HepG2 (cell line): ENCODE results near the gene LGR6. TPM values are rescaled to one million over a fixed set of nuclear protein-coding genes. Genes with fewer than 3 reads are reported as not detected.

Experiments
- ATAC-seq: fragments of 200-7000 bp; cut with Tn5 transposase; 3 replicates; pipeline ENCODE4 v1.9.1; 2020; ENCODE audit warnings: mild to moderate bottlenecking, moderate library complexity
- BruUV-seq: library from RNA; stranded (reverse); fragments of 400-500 nt; replicated peaks from 2 replicates; lab custom pipeline; 2021; lab: Mats Ljungman, UMichigan
- CTCF ChIA-PET: fragments of 300-600 bp; formaldehyde crosslinking; extraction: SDS; loops from one replicate; lab custom pipeline; 2021; ENCODE audit warnings: low total read pairs, inconsistent platforms, low intra/inter-chr PET ratio; lab: Yijun Ruan, JAX
- POLR2A ChIA-PET: fragments of 350-600 bp; sonication (Branson Sonifier 250); formaldehyde crosslinking; loops from one replicate; lab custom pipeline; 2020; ENCODE audit warnings: antibody characterized with exemption, inconsistent platforms; lab: Yijun Ruan, JAX
- DNase-seq: peaks from one replicate; pipeline ENCODE4 v3.0.0-alpha.2; 2015; ENCODE audit warnings: low spot score
- FAIRE-seq: peaks from 3 replicates; lab custom pipeline; 2011; peaks lifted over from hg19 to GRCh38; lab: Jason Lieb, UNC
- H2AFZ ChIP-seq: one replicate; pipeline ENCODE4 v1.6.1; 2011; ENCODE audit warnings: low read length, inconsistent platforms
- H3K27ac ChIP-seq: fragments of 300-600 bp; 3 replicates; pipeline ENCODE4 v1.8.0; 2011; ENCODE audit warnings: mixed run types, mild to moderate bottlenecking, mixed read lengths, low read length, inconsistent platforms; ENCODE audit not compliant: insufficient read depth; ENCODE audit errors: extremely low read length
- H3K27me3 ChIP-seq, 2 experiments: fragments of 200-600 bp in 1 of 2; 2 replicates in 1 of 2; 3 replicates in 1 of 2; pipeline versions ENCODE4 v1.6.0 to v1.8.0; 2011; ENCODE audit warnings: low read length in 2 of 2, mild to moderate bottlenecking in 2 of 2, moderate library complexity in 2 of 2, inconsistent platforms in 1 of 2; ENCODE audit not compliant: insufficient read depth in 2 of 2, control insufficient read depth in 1 of 2
- H3K36me3 ChIP-seq, 2 experiments: fragments of 200-600 bp in 1 of 2; replicated peaks in 1 of 2; 2 replicates in 1 of 2; 3 replicates in 1 of 2; pipeline versions ENCODE4 v1.5.1 to v1.8.0; 2011; ENCODE audit warnings: low read length in 2 of 2, inconsistent platforms in 1 of 2; ENCODE audit not compliant: insufficient read depth in 2 of 2, control insufficient read depth in 1 of 2
- H3K4me1 ChIP-seq: 2 replicates; pipeline ENCODE4 v1.5.1; 2012; ENCODE audit warnings: low read length, inconsistent platforms; ENCODE audit not compliant: insufficient read depth
- H3K4me2 ChIP-seq: 2 replicates; pipeline ENCODE4 v1.6.0; 2011; ENCODE audit warnings: low read depth, low read length, inconsistent platforms
- H3K4me3 ChIP-seq, 3 experiments: fragments of 200-600 bp in 1 of 3; sonication (generic), shearing (Covaris generic) in 1 of 3; replicated peaks in 1 of 3; 2 replicates each; pipeline ENCODE4 v1.5.1; 2011 to 2016; ENCODE audit warnings: low read length in 3 of 3, inconsistent platforms in 2 of 3, low read depth in 2 of 3, mild to moderate bottlenecking in 2 of 3, control low read depth in 1 of 3, mixed read lengths in 1 of 3; ENCODE audit not compliant: insufficient read depth in 1 of 3
- H3K79me2 ChIP-seq: one replicate; pipeline ENCODE4 v1.6.1; 2011; ENCODE audit warnings: low read length, inconsistent platforms; ENCODE audit not compliant: insufficient read depth
- H3K9ac ChIP-seq: 2 replicates; pipeline ENCODE4 v1.6.0; 2011; ENCODE audit warnings: mild to moderate bottlenecking, low read depth, low read length, inconsistent platforms; ENCODE audit not compliant: insufficient read depth
- H3K9me3 ChIP-seq: 2 replicates; pipeline ENCODE4 v1.5.1; 2012; ENCODE audit warnings: mild to moderate bottlenecking, low read length
- H4K20me1 ChIP-seq: 2 replicates; pipeline ENCODE4 v1.6.0; 2011; ENCODE audit warnings: inconsistent platforms, mild to moderate bottlenecking, low read length, moderate library complexity; ENCODE audit not compliant: insufficient read depth
- CBX1 ChIP-seq: IDR thresholded peaks from one replicate; pipeline ENCODE4 v1.6.1; 2016; ENCODE audit warnings: antibody characterized with exemption, low read depth
- EHMT2 ChIP-seq: fragments of 200-600 bp; sonication (generic); IDR thresholded peaks from 2 replicates; pipeline ENCODE4 v1.7.0; 2017; ENCODE audit warnings: antibody characterized with exemption, low read depth, low read length, borderline replicate concordance
- KAT2B ChIP-seq: fragments of 150-350 bp; IDR thresholded peaks from 2 replicates; pipeline ENCODE4 v1.6.1; 2014; ENCODE audit warnings: low read depth, low read length, borderline replicate concordance
- MED13 ChIP-seq: sonication (generic); formaldehyde crosslinking; IDR thresholded peaks from 2 replicates; pipeline ENCODE4 v1.5.0; 2020; ENCODE audit warnings: missing genetic modification reagents
- PLRG1 ChIP-seq: fragments of 450-650 bp; conservative IDR thresholded peaks from 2 replicates; pipeline ENCODE4 v1.6.1; 2016
- RELA ChIP-seq: sonication (generic); formaldehyde crosslinking; IDR thresholded peaks from 2 replicates; pipeline ENCODE4 v1.4.0; 2020; ENCODE audit warnings: missing genetic modification reagents
- SKI ChIP-seq: fragments of 450-650 bp; IDR thresholded peaks from one replicate; pipeline ENCODE4 v1.6.1; 2018; ENCODE audit warnings: mild to moderate bottlenecking; ENCODE audit not compliant: partially characterized antibody
- SRY ChIP-seq: sonication (generic); formaldehyde crosslinking; IDR thresholded peaks from 2 replicates; pipeline ENCODE4 v1.8.0; 2022; ENCODE audit warnings: mild to moderate bottlenecking, missing genetic modification reagents
- STAG1 ChIP-seq: sonication (generic); formaldehyde crosslinking; IDR thresholded peaks from 2 replicates; pipeline ENCODE4 v1.4.0; 2020; ENCODE audit warnings: missing genetic modification reagents
- TRIM24 ChIP-seq: sonication (generic); formaldehyde crosslinking; IDR thresholded peaks from 2 replicates; pipeline ENCODE4 v1.8.0; 2022; ENCODE audit warnings: mild to moderate bottlenecking, missing genetic modification reagents
- ZBTB49 ChIP-seq: sonication (generic); formaldehyde crosslinking; IDR thresholded peaks from 2 replicates; pipeline ENCODE4 v1.4.0; 2020; ENCODE audit warnings: missing genetic modification reagents, borderline replicate concordance
- ZMYM4 ChIP-seq: sonication (generic); formaldehyde crosslinking; IDR thresholded peaks from 2 replicates; pipeline ENCODE4 v1.8.1; 2023; ENCODE audit warnings: mild to moderate bottlenecking, missing genetic modification reagents
- ZNF317 ChIP-seq: sonication (generic); formaldehyde crosslinking; IDR thresholded peaks from 2 replicates; pipeline ENCODE4 v1.5.0; 2020; ENCODE audit warnings: mild to moderate bottlenecking, missing genetic modification reagents
- ZNF567 ChIP-seq: sonication (generic); formaldehyde crosslinking; IDR thresholded peaks from 2 replicates; pipeline ENCODE4 v1.8.1; 2023; ENCODE audit warnings: mild to moderate bottlenecking, missing genetic modification reagents, borderline replicate concordance
- WGBS: methylation state at CpG from one replicate; pipeline ENCODE4 v1.1.6; 2017; ENCODE audit warnings: low lambda C conversion rate; 5-methylcytosine and 5-hydroxymethylcytosine counted together
- in situ Hi-C: cut with HindIII; loops from 2 replicates; pipeline ENCODE4 v1.10.0; 2017; ENCODE audit warnings: low pct_unique_long_range_greater_than_20kb; ENCODE audit not compliant: extremely low pct_ligation_motif_present
- intact Hi-C: fragments of 100-400 bp; cut with micrococcal nuclease; formaldehyde crosslinking; loops from one replicate; pipeline ENCODE4 v1.10.0; 2022; ENCODE audit not compliant: unreplicated experiment
- polyA plus RNA-seq, 8 experiments: library from polyadenylated mRNA; depleted of rRNA in 3 of 8; stranded (reverse) in 7 of 8; unstranded in 1 of 8; fragments of >200 nt; fragmentation: Illumina TruSeq in 4 of 8; extraction: Trizol in 4 of 8; gene quantifications; 2 replicates each; pipeline versions ENCODE4 v1.2.1 to v1.2.3, GENCODE V29; 2011 to 2016; ENCODE audit warnings: low read depth in 4 of 8, missing spikeins in 1 of 8, mixed read lengths in 1 of 8; ENCODE audit not compliant: insufficient read depth in 1 of 8
- total RNA-seq, 5 experiments: library from RNA; depleted of rRNA; stranded (reverse); fragments of >200 nt; fragmentation: Illumina TruSeq; extraction: Trizol; gene quantifications; 2 replicates each; pipeline ENCODE4 v1.2.3, GENCODE V29; 2016; ENCODE audit warnings: low read depth in 1 of 5

LGR6 gene
- total and polyA plus RNA-seq, 2 of the 13 experiments (the other 11 are each of a cell fraction or from before 2014, with no cell fraction given): 0.07 TPM; not detected in 1

DNA sequence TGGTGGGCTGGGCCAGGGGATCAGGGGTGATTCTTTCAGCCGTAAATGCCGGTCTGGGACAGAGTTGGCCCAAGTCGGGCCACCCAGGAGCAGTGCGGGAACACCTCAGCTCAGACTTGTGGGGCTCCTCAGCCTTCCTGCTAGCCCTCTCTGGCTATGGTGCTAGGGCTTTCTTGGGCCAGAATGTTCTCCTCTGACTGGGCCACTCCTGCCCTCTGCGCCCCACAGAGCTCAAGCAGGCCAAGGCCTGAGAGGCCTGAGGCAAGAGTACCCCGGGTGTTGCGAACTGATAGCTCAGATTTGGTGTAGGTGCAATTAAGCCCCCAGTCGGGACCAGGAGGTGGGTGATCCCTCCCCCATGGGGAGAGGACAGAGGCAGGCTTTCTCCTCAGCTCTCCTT is 51.8 kb downstream of the LGR6 start:
- peaks cover 2 to 23% of the 10 kb centered on the region in 2 experiments; a peak in 3 of 5 replicates for H3K27me3 ChIP-seq
- H3K9me3 ChIP-seq: no peaks in the 10 kb centered on the region
- in situ Hi-C loops (no loop called here), intact Hi-C loops (no loop called here)
- 100% methylated on average over 1 of the region's 8 CpGs for WGBS
- no peak overlapping the region for H3K27ac ChIP-seq
- DNase-seq (no peak), FAIRE-seq (no peak), ATAC-seq (no peak)
- no TSS peak for BruUV-seq
- ChIA-PET POLR2A (no interaction called here), CTCF (no interaction called here)
- no peak overlapping the region for H3K4me2 ChIP-seq
- no peak for TF ChIP-seq CBX1
- TF ChIP-seq ZNF567 (CRISPR knock-in tag): no peak
- no peak for TF ChIP-seq RELA (CRISPR knock-in tag)
- TF ChIP-seq ZNF317 (CRISPR knock-in tag): no peak
- no peak for TF ChIP-seq PLRG1
- TF ChIP-seq ZMYM4 (CRISPR knock-in tag): no peak
- no peak for TF ChIP-seq SKI
- TF ChIP-seq SRY (CRISPR knock-in tag): no peak
- TF ChIP-seq KAT2B: no peak
- no peak for TF ChIP-seq ZBTB49 (CRISPR knock-in tag)
- TF ChIP-seq STAG1: no peak
- TF ChIP-seq EHMT2: no peak
- no peak for TF ChIP-seq MED13 (CRISPR knock-in tag)
- no peak for TF ChIP-seq TRIM24
- no peaks in the 10 kb centered on the region for H3K36me3 ChIP-seq
- no peak overlapping the region for H2AFZ ChIP-seq
- no peaks in the 10 kb centered on the region for H3K79me2 ChIP-seq
- no peaks in the 10 kb centered on the region for H4K20me1 ChIP-seq
- H3K4me3 ChIP-seq: no peak overlapping the region
- H3K4me1 ChIP-seq: no peaks in the 10 kb centered on the region
- H3K9ac ChIP-seq: no peak overlapping the region
